Nephron (organoid): ENCODE results near the gene TUBA1C.

Source experiments
- H3K27ac Mint-ChIP-seq, 3 experiments: 2 replicates each; pipeline ENCODE4 v1.8.0; 2020; ENCODE audit warnings: mixed read lengths in 3 of 3, mild to moderate bottlenecking in 2 of 3, moderate library complexity in 1 of 3
- H3K27me3 Mint-ChIP-seq: 2 replicates; pipeline ENCODE4 v1.8.0; 2021; ENCODE audit warnings: low read depth, mild to moderate bottlenecking, moderate library complexity, mixed read lengths
- H3K36me3 Mint-ChIP-seq: 2 replicates; pipeline ENCODE4 v1.8.0; 2020; ENCODE audit warnings: low read depth, mixed read lengths
- H3K4me1 Mint-ChIP-seq: 2 replicates; pipeline ENCODE4 v1.8.0; 2020; ENCODE audit warnings: mixed read lengths
- H3K4me3 Mint-ChIP-seq, 3 experiments: 2 replicates each; pipeline ENCODE4 v1.8.0; 2020; ENCODE audit warnings: mild to moderate bottlenecking in 3 of 3, mixed read lengths in 3 of 3, moderate library complexity in 2 of 3
- H3K9me3 Mint-ChIP-seq: 2 replicates; pipeline ENCODE4 v1.8.0; 2020; ENCODE audit warnings: mixed read lengths
- TF ChIP-seq, protein P1 (sequence below), 3 experiments: fragments of 200-600 bp; sonication (generic); IDR thresholded peaks; one replicate each; pipeline ENCODE4 v1.5.0; 2021; ENCODE audit warnings: antibody characterized with exemption in 3 of 3; ENCODE audit not compliant: unreplicated experiment in 3 of 3

TUBA1C gene

GRCh38 chr12:49225576-49226166 lies 39.2 kb upstream of the TUBA1C start:
- TF ChIP-seq, protein P1, sequence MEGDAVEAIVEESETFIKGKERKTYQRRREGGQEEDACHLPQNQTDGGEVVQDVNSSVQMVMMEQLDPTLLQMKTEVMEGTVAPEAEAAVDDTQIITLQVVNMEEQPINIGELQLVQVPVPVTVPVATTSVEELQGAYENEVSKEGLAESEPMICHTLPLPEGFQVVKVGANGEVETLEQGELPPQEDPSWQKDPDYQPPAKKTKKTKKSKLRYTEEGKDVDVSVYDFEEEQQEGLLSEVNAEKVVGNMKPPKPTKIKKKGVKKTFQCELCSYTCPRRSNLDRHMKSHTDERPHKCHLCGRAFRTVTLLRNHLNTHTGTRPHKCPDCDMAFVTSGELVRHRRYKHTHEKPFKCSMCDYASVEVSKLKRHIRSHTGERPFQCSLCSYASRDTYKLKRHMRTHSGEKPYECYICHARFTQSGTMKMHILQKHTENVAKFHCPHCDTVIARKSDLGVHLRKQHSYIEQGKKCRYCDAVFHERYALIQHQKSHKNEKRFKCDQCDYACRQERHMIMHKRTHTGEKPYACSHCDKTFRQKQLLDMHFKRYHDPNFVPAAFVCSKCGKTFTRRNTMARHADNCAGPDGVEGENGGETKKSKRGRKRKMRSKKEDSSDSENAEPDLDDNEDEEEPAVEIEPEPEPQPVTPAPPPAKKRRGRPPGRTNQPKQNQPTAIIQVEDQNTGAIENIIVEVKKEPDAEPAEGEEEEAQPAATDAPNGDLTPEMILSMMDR (IDR thresholded peaks at IDR 0.05; ENCODE audit: unreplicated experiment in 3 of 3): no peak
- peaks cover 44% of the 10 kb centered on the region for H3K4me1 Mint-ChIP-seq
- H3K27ac Mint-ChIP-seq: no peak overlapping the region
- H3K27me3 Mint-ChIP-seq: no peaks in the 10 kb centered on the region
- H3K4me3 Mint-ChIP-seq: no peak overlapping the region
- no peaks in the 10 kb centered on the region for H3K36me3 Mint-ChIP-seq
- H3K9me3 Mint-ChIP-seq: no peaks in the 10 kb centered on the region

GRCh38 chr12:49227713-49228112 lies 37.2 kb upstream of the TUBA1C start:
- H3K4me3 Mint-ChIP-seq: no peak overlapping the region
- H3K9me3 Mint-ChIP-seq: no peaks in the 10 kb centered on the region
- peaks cover 57% of the 10 kb centered on the region for H3K4me1 Mint-ChIP-seq
- TF ChIP-seq, protein P1 (IDR thresholded peaks at IDR 0.05; ENCODE audit: unreplicated experiment in 3 of 3): no peak
- H3K27me3 Mint-ChIP-seq: no peaks in the 10 kb centered on the region
- H3K36me3 Mint-ChIP-seq: no peaks in the 10 kb centered on the region
- H3K27ac Mint-ChIP-seq: peak overlapping the region in 2 of 3 experiments; percentile 50 to 51

- H3K9me3 Mint-ChIP-seq: no peaks in the 10 kb centered on the region
- no peaks in the 10 kb centered on the region for H3K36me3 Mint-ChIP-seq
- peak overlapping the region in 2 of 3 experiments; percentile 50 to 70 for H3K27ac Mint-ChIP-seq
- no peaks in the 10 kb centered on the region for H3K27me3 Mint-ChIP-seq
- H3K4me1 Mint-ChIP-seq: peaks cover 62% of the 10 kb centered on the region
- TF ChIP-seq, protein P1 (IDR thresholded peaks at IDR 0.05; ENCODE audit: unreplicated experiment in 3 of 3): no peak
- H3K4me3 Mint-ChIP-seq: no peak overlapping the region
Observed at GRCh38 chr12:49228653-49229052, 36.2 kb upstream of the TUBA1C start.

DNA sequence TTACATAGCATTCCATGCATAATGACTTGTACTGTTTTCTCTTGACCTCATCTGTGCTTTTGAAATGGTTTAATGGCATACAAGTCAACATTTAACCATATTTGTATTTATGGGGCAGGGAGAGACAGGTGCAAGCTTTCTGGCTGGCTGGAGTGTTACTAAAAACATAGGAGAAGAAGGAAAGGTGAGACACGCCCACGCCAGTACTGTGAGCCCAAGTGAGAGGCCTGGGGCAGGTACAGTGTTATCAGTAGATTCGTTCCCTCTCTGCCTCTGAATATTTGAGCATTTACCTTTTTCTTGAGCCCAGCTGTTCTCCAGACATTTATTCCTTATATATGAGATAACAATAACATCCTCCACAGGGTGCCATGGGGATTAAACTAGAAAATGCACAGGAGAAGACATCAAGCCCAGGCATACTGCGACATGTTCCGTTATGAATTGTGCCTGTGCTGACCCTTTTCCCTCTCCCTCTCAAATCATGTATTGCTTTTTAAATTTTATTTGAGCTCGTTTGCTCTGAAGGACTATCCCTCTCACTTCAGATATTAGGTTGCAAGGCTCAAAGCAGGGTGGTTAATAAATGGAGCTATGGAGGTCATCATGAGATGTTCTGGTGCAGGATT lies 34.6 kb upstream of the TUBA1C start:
- peak overlapping the region in 1 of 3 experiments; percentile 6 for H3K4me3 Mint-ChIP-seq
- no peaks in the 10 kb centered on the region for H3K36me3 Mint-ChIP-seq
- peaks cover 67% of the 10 kb centered on the region for H3K4me1 Mint-ChIP-seq
- TF ChIP-seq, protein P1 (IDR thresholded peaks at IDR 0.05; ENCODE audit: unreplicated experiment in 3 of 3): no peak
- peak overlapping the region; percentile 35 to 99 (median 48) for H3K27ac Mint-ChIP-seq
- H3K27me3 Mint-ChIP-seq: no peaks in the 10 kb centered on the region
- no peaks in the 10 kb centered on the region for H3K9me3 Mint-ChIP-seq

GRCh38 chr12:49230805-49231194 lies 34.1 kb upstream of the TUBA1C start:
- TF ChIP-seq, protein P1 (IDR thresholded peaks at IDR 0.05; ENCODE audit: unreplicated experiment in 3 of 3): no peak
- Mint-ChIP-seq H3K27me3 (no peaks in the 10 kb centered on the region), H3K9me3 (no peaks in the 10 kb centered on the region), H3K27ac (peak overlapping the region; percentile 35 to 99 (median 48)), H3K4me1 (peaks cover 67% of the 10 kb centered on the region), H3K36me3 (no peaks in the 10 kb centered on the region), H3K4me3 (peak overlapping the region in 1 of 3 experiments; percentile 6)
